ENCODE measurements around the gene CASZ1.

The CASZ1 gene

GRCh38 chr1:10772711-10773110 lies 23.7 kb downstream of the CASZ1 start:
- DNase-seq: no peak

GRCh38 chr1:10771789-10772188 lies 24.7 kb downstream of the CASZ1 start:
- DNase-seq: no peak

GRCh38 chr1:10768552-10768951 lies 27.9 kb downstream of the CASZ1 start:
- DNase-seq: no peak

GRCh38 chr1:10767282-10767681 lies 29.2 kb downstream of the CASZ1 start:
- DNase-seq: no peak

GRCh38 chr1:10765734-10766478 lies 30.5 kb downstream of the CASZ1 start:
- DNase-seq: no peak

- DNase-seq: no peak
Measured at GRCh38 chr1:10765304-10765703, 31.1 kb downstream of the CASZ1 start.

- DNase-seq: no peak
Measured at GRCh38 chr1:10764296-10764798, 32.1 kb downstream of the CASZ1 start.

GRCh38 chr1:10762875-10763274 lies 33.6 kb downstream of the CASZ1 start:
- DNase-seq: no peak

- DNase-seq: no peak
Measured at GRCh38 chr1:10762153-10762523, 34.3 kb downstream of the CASZ1 start.

DNA sequence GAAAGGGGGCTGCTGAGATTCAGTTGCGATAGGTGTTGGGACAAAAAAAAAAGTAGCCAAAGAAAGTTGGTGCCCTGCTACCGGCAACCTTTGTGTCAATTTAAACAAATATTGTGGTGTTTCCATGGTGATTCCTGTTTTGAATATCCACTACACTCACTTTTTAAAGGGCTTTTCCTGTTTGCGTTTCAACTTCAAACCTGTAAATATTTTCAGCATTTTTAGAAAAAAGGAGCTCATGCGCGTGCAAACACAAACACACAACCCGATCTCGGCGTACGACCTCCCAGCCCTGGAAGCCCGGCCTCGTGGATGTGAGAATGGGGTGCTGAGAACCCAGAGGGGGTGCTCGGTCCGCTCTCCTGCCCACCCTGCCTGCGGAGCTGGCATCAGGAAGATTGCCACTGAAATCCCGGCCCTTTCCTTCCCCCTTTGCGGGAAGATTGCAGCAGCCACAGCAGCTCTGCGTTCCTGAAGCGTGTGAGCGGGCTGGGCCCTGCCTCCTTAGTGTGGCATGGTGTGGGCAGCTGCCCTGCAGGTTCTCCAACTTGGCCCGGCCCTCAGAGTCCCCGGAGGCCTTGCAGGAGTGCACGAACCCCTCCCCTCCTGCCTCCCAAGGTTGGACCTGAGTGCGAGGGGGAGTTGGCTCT lies 34.8 kb downstream of the CASZ1 start:
- no peak for DNase-seq

DNA sequence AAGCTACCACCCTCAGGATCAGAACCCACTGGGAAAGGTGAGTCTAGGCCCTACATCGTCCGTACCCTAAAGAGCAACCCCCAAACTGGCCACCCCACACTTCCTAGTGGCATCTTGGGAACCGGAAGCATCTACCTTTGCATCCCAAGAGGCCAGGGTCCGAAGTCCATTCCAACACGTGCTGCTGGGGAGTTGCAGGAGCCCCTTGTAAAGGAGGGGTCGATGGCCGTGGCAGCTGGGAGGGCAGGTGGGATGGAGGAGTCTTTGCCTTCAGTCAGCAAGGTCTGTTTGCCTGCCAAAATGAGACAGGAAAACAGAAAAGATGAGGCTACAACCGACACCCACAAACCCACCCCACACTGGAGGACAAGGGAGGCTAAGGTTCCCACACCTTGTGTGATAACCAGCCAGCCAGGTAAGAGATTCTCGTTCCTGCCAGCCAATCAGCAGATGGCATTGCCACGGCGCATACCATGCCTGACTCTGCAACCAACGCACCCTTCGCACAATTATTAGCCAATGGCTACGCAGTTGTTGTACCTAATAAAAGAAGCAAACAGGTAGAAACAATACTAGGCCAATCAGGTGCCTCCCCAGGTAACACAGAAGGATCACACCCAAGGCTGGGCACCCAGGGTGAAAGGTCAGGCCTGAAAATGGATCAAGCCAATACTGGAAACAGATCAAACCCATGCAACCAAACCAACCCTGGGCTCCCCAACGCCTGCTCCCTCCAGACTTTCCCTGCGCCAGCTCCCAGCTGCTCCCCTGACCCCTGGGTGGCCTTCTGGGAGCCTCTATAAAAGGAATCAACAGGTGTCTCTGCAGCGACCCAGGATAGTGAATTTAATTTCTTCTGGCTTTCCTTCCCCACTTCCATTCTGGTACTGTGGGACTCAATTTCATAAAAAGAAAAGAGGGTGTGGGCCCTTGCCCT lies 35.6 kb downstream of the CASZ1 start:
- DNase-seq: no peak

- no peak for DNase-seq
Measured at GRCh38 chr1:10759413-10760200, 36.8 kb downstream of the CASZ1 start.

GRCh38 chr1:10756842-10757241 lies 39.6 kb downstream of the CASZ1 start:
- no peak for DNase-seq

DNA sequence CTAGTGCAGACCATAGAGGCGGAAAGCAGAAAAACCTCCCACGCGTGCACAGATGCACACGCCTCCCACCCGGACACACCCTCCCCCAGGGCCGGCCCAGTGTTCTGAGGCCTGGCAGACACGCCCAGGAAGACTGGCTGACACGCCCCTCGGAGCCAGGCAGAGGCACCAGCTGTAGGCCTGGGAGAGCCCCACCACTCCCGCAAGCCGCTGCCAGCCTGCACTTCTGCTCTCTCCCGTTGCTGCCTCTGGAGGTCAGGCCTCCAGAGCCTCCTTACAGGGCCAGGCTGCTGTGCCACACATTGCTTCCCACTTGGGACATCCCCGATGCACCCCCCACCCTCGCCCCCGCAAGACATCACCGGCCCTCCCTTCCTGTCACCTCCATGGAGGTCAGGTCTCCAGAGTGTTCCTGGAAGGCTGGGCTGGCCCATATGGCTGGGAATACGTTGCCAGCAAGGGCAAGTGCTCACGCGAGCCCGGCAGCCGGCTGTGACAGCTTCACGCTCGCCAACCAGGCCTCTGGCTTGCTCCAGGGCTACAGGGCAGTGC lies 40.4 kb downstream of the CASZ1 start:
- peak; percentile 76 for DNase-seq

GRCh38 chr1:10754568-10755329 lies 41.7 kb downstream of the CASZ1 start:
- DNase-seq: no peak

DNA sequence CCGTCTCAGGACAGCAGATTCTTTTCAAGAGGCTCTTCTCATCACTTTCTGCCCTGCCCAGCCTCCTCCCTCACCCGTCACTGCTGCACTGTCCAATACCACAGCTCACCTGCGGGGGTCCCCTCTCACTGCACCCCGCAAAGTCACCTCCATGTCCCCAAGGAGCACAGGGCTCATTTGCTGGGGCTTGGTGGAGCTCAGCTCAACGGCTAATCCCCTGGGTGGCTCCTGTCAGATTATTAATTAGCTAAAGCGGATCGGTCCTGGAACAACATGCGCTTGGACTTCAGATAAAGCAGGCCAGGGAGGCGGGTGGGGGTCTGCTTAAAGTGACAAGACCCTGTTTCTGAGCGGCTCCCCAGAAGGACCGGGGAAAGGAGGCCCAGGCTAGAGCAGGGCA lies 43.1 kb downstream of the CASZ1 start:
- DNase-seq: no peak

- DNase-seq: no peak
Measured at GRCh38 chr1:10751561-10752085, 44.8 kb downstream of the CASZ1 start.

- DNase-seq: no peak
Measured at GRCh38 chr1:10751160-10751559, 45.3 kb downstream of the CASZ1 start.

GRCh38 chr1:10745886-10746455 lies 50.5 kb downstream of the CASZ1 start:
- no peak for DNase-seq

DNA sequence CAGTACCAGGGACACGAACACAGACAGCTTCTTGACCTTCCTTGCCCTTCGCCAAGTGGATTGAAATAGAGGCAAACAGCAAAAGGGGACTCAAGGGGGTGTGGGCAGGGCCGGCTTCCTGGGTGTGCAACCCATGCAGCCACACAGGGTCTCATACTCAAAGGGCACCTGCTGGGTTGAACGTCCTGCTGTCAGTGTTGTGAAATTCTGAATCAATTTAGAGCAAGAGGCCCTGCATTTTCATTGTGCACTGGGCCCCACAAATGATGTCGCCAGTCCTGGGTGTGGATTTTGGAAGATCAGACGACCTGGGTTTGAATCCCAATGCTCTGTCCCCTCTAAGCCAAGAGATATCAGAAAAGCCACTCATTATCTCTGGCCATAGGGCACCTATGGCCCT lies 51.1 kb downstream of the CASZ1 start:
- no peak for DNase-seq

Measured in CD4-positive, alpha-beta T cell treated with Interleukin-17A for 4 hours (primary cell).